ENCODE measurements around the gene GTF3C1.

- TF ChIP-seq CTCF (IDR thresholded peaks at IDR 0.05; ENCODE audit: low read depth, low read length) = no peak
- TF ChIP-seq EZH2phosphoT487 (IDR thresholded peaks at IDR 0.05; ENCODE audit: low read depth) = no peak
These were observed 100.9 kb downstream of the GTF3C1 start for GRCh38 chr16:27448532-27449433.

Data from OCI-LY3 (cell line).